GM03348 (cell line): ENCODE data around the gene RASSF3.

Experiments
- DNase-seq: peaks from one replicate; pipeline ENCODE4 v3.0.0; 2012; ENCODE audit warnings: low spot score

The RASSF3 gene

GRCh38 chr12:64669270-64669842 lies 59.1 kb downstream of the RASSF3 start:
- DNase-seq: no peak

DNA sequence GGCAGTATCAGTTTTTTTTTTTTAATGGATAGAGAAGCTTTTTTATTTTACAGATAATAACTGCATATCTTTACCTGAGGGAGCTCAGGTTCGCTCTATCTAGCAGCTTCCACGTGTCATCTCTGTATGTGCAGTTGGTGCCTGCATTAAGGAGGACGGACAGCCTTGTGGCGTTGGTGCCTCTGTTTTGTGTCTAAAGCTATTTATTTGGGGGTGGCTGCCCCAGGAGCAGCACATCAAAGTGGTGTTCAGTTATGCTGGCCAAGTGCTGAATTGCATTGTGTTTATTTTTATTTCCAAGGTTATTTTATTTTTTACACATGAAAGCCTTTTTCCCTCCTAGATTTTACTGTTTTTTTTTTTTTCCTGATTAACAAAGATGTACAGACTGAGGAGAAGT lies 59.7 kb downstream of the RASSF3 start:
- no peak for DNase-seq

DNA sequence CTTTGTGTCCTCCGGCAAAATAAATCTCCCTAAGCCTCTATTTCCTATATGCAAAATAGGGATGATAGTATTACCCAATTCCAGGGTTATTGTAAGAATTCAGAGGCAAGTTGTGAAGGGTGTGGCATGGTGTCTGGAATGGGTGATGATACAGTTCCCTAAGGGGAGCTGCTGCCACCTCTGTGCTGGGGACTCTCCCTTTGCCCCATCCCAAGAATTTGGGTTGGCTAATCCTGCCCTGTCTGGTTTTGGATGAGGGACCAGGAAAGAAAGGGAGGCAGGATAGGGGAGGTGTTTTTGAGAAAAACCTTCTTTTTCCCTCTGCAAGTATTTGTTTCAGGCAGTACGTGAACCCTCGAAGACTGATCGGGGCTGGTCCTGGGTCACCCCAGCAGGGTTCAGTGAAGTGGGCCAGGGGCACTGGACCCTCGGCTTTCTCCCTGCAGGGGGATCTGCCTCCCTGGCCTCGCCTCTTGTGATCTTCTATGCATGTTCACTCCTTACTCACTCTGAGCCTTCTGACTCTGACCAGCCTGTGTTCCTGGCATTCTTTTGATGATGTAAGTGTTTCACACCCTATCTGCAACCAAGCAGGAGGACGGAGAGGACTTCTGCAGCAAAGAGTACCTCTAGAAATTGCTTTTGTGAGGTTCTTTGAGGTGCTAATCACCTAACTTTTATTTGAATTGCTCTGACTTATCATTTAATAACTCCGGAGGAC lies 60.8 kb downstream of the RASSF3 start:
- peak; percentile 40 for DNase-seq

GRCh38 chr12:64671681-64672080 lies 61.4 kb downstream of the RASSF3 start:
- no peak for DNase-seq

DNA sequence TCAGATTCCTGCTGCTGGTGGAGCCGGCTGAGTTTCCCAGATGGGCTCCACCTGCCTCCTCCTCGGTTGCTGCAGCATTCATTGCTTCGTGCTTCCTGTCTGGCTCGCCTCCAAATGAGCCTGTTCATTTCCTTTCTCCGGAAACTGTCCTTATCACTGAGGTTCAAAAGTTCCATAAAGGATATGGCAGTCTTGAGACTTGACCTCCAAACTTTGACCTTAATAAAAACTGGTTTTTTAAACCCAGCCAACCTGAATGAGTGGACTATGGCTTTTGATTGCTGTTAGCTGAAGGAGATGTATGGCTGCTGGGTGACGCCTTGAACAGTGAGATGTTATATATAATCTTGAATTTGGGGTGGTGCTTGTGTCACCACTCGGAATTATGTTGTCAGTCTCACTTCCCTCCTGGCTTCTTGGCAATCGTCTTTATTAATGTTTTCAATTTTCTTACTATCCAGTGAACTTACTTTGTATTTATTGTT lies 62.7 kb downstream of the RASSF3 start:
- no peak for DNase-seq

DNA sequence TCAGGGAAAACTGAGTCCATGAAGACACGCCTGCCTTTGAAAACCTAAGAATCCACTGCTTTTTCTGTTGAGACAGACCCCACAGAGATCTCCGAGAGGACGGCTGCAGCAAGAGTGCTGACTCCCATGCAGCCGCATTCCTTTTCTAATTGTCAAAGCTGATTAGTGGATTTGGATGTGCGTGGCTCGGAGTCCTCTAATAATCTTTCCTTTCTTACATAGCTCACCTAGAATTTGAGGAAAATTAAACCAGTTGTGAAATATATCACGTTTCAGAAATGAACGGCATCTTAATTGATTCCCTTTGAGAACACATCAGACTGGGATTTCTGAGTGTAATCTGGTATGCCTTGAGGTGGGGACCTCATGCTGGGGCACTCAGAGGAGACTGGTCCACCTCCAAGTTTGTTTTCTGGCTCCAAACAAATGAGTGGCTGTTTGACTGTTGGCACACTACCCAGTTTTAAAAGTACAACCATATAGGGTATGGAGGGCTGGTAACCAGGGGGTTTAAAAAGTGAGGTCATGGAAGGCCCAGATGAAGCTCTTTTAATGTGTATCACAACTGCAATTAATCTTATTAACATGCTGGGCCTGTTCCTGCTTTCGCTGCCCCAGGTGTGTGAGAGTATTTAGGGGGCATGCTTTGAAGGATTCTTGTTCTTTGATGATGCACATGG lies 63.3 kb downstream of the RASSF3 start:
- no peak for DNase-seq

DNA sequence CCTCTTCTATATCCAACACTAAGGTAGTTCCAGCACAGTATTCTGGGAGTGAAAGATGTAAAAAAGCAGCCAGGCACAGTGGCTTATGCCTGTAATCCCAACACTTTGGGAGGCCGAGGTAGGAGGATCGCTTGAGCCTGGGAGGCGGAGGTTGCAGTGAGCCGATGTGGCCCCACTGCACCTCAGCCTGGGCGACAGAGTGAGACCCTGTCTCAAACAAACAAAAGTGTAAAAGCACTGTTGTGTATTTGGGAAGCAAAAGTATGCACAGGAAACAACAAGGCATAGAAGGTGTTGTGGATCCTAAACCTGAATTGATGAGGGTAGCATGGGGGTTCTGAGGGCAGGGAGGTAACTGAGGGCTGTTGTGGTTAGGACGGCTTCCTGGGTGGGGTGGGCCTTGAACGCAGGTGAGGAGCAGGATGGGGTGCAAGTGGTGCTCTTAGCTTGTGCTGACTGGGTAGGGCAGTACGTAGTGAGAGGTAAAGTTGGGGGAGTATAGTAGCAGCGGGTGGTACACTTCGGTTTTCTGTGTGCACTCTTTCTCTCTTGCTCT lies 64.2 kb downstream of the RASSF3 start:
- no peak for DNase-seq

DNA sequence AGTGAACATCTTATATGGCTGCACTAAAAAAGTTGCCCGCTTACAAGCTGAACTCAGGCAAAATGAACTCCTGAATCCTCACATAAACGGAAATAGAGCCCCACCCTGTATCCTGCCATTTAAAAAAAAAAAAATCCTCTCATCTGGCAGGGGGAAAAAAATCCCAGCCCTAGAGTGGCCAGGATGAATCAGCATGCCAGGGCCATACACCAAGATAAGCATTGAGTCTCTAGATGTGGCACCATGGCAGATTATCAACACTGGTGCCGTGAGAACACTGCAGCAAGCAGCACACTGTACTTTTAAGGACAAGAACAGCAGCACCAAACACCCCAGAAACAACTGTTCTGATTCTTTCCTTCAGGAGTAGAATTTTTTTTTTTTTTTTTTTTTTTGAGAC lies 65.5 kb downstream of the RASSF3 start:
- peak; percentile 32 for DNase-seq

DNA sequence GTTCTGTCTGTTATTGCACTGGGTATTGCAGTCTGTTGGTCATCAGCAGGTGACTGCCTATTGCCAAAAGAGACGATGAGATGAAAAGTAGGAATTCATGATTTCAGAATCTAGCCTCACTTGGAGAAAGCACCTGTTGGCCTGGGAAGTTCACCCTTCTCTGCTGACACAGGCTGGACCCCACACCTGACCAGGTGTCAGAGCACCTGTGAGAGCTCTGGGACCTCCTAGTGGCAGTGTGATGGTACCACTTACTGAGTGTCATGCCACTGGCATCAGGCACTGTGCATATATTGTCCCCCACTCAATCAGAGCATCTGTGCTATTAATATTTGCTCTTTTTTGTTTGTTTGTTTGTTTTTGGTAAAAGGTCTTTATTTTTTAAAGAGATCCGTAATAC lies 68.0 kb downstream of the RASSF3 start:
- DNase-seq: no peak

GRCh38 chr12:64678835-64679234 lies 68.5 kb downstream of the RASSF3 start:
- DNase-seq: no peak

DNA sequence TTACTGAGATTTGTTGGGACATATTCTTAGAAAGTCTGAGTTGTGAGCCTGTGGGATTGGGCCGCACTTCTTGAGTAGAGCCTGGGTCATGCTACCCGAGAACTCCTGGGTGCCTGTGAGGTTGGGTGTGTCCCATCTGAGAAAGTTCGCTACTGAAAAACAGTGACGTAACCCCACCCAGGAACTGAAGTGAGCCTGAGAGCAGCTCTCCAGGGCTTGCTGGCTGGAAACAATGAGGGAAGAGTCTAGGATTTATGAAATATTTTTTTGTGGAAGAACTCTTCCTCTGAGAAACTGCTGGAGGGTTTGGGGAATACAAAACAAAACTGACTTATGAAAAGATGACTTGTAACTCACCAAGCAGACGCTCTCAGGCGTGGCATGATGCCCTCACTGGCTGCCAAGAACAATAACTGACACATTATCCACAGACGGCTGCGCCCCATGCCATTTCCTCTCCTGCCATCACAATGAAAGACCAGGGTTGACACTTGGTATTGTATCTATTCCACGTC lies 69.2 kb downstream of the RASSF3 start:
- peak; percentile 80 for DNase-seq

DNA sequence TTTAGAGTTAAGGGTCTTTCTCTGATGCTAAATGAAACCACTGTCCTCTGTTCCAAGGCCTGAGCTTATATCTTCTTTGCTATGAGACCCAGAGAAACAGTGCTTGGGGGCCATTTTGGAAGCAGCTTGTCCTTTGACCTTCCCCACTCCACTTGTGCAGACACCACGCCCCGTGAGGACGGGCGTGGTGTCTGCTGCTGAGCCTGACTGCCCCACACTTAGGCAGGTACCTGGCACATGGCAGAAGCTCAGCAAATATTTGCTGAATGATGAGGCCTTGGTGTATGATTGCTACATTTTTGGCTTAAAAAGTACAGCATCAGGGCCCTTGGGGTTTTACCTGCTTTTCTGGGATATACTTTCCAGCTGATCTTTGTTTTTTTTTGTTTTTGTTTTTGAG lies 69.9 kb downstream of the RASSF3 start:
- no peak for DNase-seq

GRCh38 chr12:64681200-64682052 lies 71.1 kb downstream of the RASSF3 start:
- DNase-seq: no peak

DNA sequence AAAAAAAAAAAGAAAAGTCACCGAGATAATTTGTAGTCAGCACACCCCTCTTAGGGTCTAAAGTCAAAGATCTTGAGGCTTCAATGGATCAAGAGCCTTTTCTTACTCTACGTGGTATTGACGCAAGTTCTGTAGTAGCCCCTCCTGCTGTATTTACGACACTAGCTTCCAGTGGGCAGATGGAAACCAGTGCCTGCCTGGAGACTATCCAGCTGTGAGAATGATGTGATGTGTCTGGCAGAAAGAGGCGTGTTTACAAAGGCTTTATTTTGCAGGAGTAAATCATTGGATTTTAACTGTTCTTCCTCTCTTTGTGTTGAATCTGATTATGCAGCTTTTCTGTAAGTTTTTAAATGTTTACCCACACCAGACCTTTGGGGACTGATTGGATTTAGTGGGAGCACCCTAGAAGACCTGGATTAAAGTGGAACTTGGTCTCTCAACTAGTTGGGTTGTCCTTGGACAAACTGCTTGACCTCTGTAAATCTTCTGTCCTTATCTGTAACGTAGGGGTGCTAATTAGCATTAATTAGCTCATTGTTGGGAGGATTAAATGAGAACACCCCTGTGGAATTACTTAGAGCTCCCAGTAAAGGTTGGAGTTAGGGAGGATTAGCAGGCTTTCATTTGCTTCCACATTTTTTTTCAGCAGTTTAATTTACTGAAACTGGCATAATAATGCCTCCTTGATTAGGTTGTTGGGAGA lies 72.4 kb downstream of the RASSF3 start:
- peak; percentile 52 for DNase-seq

- no peak for DNase-seq
Observed at GRCh38 chr12:64683816-64684543, 73.7 kb downstream of the RASSF3 start.

- no peak for DNase-seq
Observed at GRCh38 chr12:64685050-64685449, 74.8 kb downstream of the RASSF3 start.

- no peak for DNase-seq
Observed at GRCh38 chr12:64685605-64686004, 75.3 kb downstream of the RASSF3 start.

DNA sequence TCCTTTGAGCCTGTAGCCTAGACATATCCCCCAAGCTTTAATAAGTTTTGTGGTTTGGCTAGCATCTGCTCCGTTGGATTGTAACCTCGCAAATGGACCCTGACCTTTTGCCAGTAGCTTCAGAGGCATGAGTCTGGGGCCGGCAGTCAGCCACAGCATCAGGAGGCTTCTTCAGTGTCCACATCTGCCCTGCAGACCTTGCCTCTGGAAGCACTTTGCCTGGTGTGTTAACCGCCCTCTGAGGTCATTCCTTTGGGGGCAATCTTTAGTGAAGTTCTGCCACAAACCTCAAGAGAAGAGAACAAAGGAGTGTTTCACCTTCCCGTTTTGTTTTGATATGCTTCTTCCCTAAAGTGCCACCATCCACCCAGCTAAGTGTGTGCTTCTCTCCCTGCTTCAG lies 77.5 kb downstream of the RASSF3 start:
- DNase-seq: peak; percentile 50

DNA sequence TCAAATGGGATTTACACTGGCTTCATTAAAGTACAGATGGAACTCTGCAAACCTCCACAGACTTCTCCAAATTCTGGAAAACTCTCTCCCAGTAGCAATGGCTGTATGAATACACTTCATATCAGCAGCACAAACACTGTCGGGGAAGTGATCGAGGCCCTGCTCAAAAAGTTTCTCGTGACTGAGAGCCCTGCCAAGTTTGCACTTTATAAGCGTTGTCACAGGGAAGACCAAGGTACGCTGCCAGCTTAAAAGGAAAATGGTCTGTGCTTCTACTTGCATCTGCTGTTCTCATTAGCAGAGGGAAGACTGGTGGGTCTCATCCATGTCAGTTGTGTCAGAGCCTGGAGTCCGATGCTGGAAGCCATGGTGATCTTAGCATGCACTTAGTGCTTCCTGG lies 77.9 kb downstream of the RASSF3 start:
- no peak for DNase-seq

- DNase-seq: no peak
Observed at GRCh38 chr12:64688715-64689114, 78.4 kb downstream of the RASSF3 start.
